HEK293 (cell line): Measurements from ENCODE around the gene IL11RA.

ENCODE experiments used
- CTCF ChIA-PET: fragments of 350-600 bp; formaldehyde crosslinking; extraction: SDS; loops from one replicate; lab custom pipeline; 2021; ENCODE audit warnings: antibody characterized with exemption; lab: Yijun Ruan, JAX
- POLR2A ChIA-PET: fragments of 300-600 bp; formaldehyde crosslinking; extraction: SDS; loops from one replicate; lab custom pipeline; 2020; ENCODE audit warnings: antibody characterized with exemption, inconsistent platforms; lab: Yijun Ruan, JAX
- H3K27ac ChIP-seq: fragments of 200-500 bp; sonication (Bioruptor generic); 2 replicates; pipeline ENCODE4 v1.5.1; 2014; ENCODE audit warnings: low read depth, low read length, control low read depth, inconsistent platforms; ENCODE audit errors: extremely low read depth
- H3K36me3 ChIP-seq, 2 experiments: fragments of 200-500 bp in 1 of 2; sonication (Bioruptor generic) in 1 of 2; 1 replicate in 1 of 2; 2 replicates in 1 of 2; pipeline ENCODE4 v1.5.1; 2014 to 2017; ENCODE audit warnings: inconsistent platforms in 2 of 2, low read length in 2 of 2; ENCODE audit not compliant: control insufficient read depth in 2 of 2, insufficient read depth in 1 of 2
- H3K4me1 ChIP-seq: fragments of 200-500 bp; sonication (Bioruptor generic); 2 replicates; pipeline ENCODE4 v1.5.1; 2014; ENCODE audit warnings: mild to moderate bottlenecking, low read length, inconsistent platforms; ENCODE audit not compliant: control insufficient read depth, insufficient read depth
- H3K4me3 ChIP-seq: 2 replicates; pipeline ENCODE4 v1.5.1; 2011; ENCODE audit warnings: low read depth, mild to moderate bottlenecking, control low read depth, low read length, moderate library complexity
- H3K9me3 ChIP-seq: fragments of 200-500 bp; sonication (Bioruptor generic); 2 replicates; pipeline ENCODE4 v1.5.1; 2014; ENCODE audit warnings: low read depth, low read length, inconsistent platforms; ENCODE audit not compliant: control insufficient read depth, insufficient read depth
- ATF2 ChIP-seq: fragments of 450-650 bp; formaldehyde crosslinking; IDR thresholded peaks from 2 replicates; pipeline ENCODE4 v1.5.1; 2016; ENCODE audit warnings: missing biosample characterization, missing genetic modification characterization, low read depth
- HOXC10 ChIP-seq: sonication (generic); formaldehyde crosslinking; IDR thresholded peaks from 2 replicates; pipeline ENCODE4 v1.8.1; 2023; ENCODE audit warnings: mild to moderate bottlenecking, missing genetic modification reagents
- OVOL3 ChIP-seq: fragments of 450-650 bp; formaldehyde crosslinking; IDR thresholded peaks from 2 replicates; pipeline ENCODE4 v1.5.1; 2016; ENCODE audit warnings: missing biosample characterization, missing genetic modification characterization
- SCRT1 ChIP-seq: fragments of 450-650 bp; formaldehyde crosslinking; IDR thresholded peaks from 2 replicates; pipeline ENCODE4 v1.5.1; 2016; ENCODE audit warnings: missing biosample characterization, missing genetic modification characterization, borderline replicate concordance
- ZBTB21 ChIP-seq: fragments of 450-650 bp; formaldehyde crosslinking; IDR thresholded peaks from 2 replicates; pipeline ENCODE4 v1.5.1; 2017; ENCODE audit warnings: missing biosample characterization, missing genetic modification characterization
- ZBTB49 ChIP-seq: fragments of 450-650 bp; formaldehyde crosslinking; IDR thresholded peaks from 2 replicates; pipeline ENCODE4 v1.5.1; 2016; ENCODE audit warnings: missing biosample characterization, missing genetic modification characterization, low read depth
- ZFP37 ChIP-seq: fragments of 450-650 bp; formaldehyde crosslinking; IDR thresholded peaks from 2 replicates; pipeline ENCODE4 v1.5.1; 2016; ENCODE audit warnings: missing biosample characterization, missing genetic modification characterization
- ZIC2 ChIP-seq: fragments of 450-650 bp; formaldehyde crosslinking; IDR thresholded peaks from 2 replicates; pipeline ENCODE4 v1.5.1; 2016; ENCODE audit warnings: missing biosample characterization, missing genetic modification characterization
- ZNF138 ChIP-seq: fragments of 450-650 bp; formaldehyde crosslinking; IDR thresholded peaks from 2 replicates; pipeline ENCODE4 v1.5.1; 2016; ENCODE audit warnings: missing biosample characterization, missing genetic modification characterization, borderline replicate concordance
- ZNF16 ChIP-seq: fragments of 450-650 bp; formaldehyde crosslinking; IDR thresholded peaks from 2 replicates; pipeline ENCODE4 v1.5.1; 2016; ENCODE audit warnings: low read depth, missing biosample characterization, missing genetic modification characterization
- ZNF18 ChIP-seq: fragments of 450-650 bp; formaldehyde crosslinking; IDR thresholded peaks from 2 replicates; pipeline ENCODE4 v1.5.1; 2016; ENCODE audit warnings: missing biosample characterization, missing genetic modification characterization
- ZNF184 ChIP-seq: fragments of 450-650 bp; IDR thresholded peaks from 2 replicates; pipeline ENCODE4 v1.5.1; 2018; ENCODE audit warnings: missing biosample characterization, mild to moderate bottlenecking, missing genetic modification characterization
- ZNF248 ChIP-seq: fragments of 450-650 bp; formaldehyde crosslinking; IDR thresholded peaks from 2 replicates; pipeline ENCODE4 v1.5.1; 2017; ENCODE audit warnings: missing biosample characterization, missing genetic modification characterization
- ZNF280D ChIP-seq: fragments of 450-650 bp; formaldehyde crosslinking; IDR thresholded peaks from 2 replicates; pipeline ENCODE4 v1.5.1; 2016; ENCODE audit warnings: missing biosample characterization, missing genetic modification characterization
- ZNF302 ChIP-seq: fragments of 450-650 bp; formaldehyde crosslinking; IDR thresholded peaks from 2 replicates; pipeline ENCODE4 v1.5.1; 2016; ENCODE audit warnings: missing biosample characterization, missing genetic modification characterization, low read depth
- ZNF423 ChIP-seq: fragments of 450-650 bp; formaldehyde crosslinking; IDR thresholded peaks from 2 replicates; pipeline ENCODE4 v1.5.1; 2016; ENCODE audit warnings: missing biosample characterization, missing genetic modification characterization
- ZNF449 ChIP-seq: fragments of 450-650 bp; formaldehyde crosslinking; IDR thresholded peaks from 2 replicates; pipeline ENCODE4 v1.5.1; 2017; ENCODE audit warnings: missing biosample characterization, mild to moderate bottlenecking, missing genetic modification characterization, moderate library complexity
- ZNF488 ChIP-seq: fragments of 450-650 bp; formaldehyde crosslinking; IDR thresholded peaks from 2 replicates; pipeline ENCODE4 v1.5.1; 2016; ENCODE audit warnings: missing biosample characterization, missing genetic modification characterization
- ZNF521 ChIP-seq: fragments of 450-650 bp; formaldehyde crosslinking; IDR thresholded peaks from 2 replicates; pipeline ENCODE4 v1.5.1; 2017; ENCODE audit warnings: missing biosample characterization, mild to moderate bottlenecking, missing genetic modification characterization
- ZNF624 ChIP-seq: fragments of 450-650 bp; formaldehyde crosslinking; IDR thresholded peaks from 2 replicates; pipeline ENCODE4 v1.5.1; 2017; ENCODE audit warnings: missing biosample characterization, missing genetic modification characterization
- ZNF777 ChIP-seq: fragments of 450-650 bp; formaldehyde crosslinking; IDR thresholded peaks from 2 replicates; pipeline ENCODE4 v1.5.1; 2017; ENCODE audit warnings: missing biosample characterization, missing genetic modification characterization, borderline replicate concordance

Gene IL11RA

GRCh38 chr9:34688329-34689115, 36.5 kb downstream of the IL11RA start:
- no peaks in the 10 kb centered on the region for H3K9me3 ChIP-seq
- H3K4me1 ChIP-seq = no peaks in the 10 kb centered on the region
- ChIA-PET CTCF (interaction anchor here (8.3 kb wide), 1 partner anchor 13 kb away, joined by 99 read pairs; no protein-coding TSS in a partner anchor), POLR2A (no interaction called here)
- no peaks in the 10 kb centered on the region for H3K36me3 ChIP-seq
- no peak overlapping the region for H3K4me3 ChIP-seq
- H3K27ac ChIP-seq = no peak overlapping the region
- TF ChIP-seq ZNF449 (tag by site-specific recombination) (no peak), ZNF18 (tag by site-specific recombination) (no peak), ZBTB21 (tag by site-specific recombination) (no peak), OVOL3 (tag by site-specific recombination) (no peak), ZNF423 (tag by site-specific recombination) (no peak), ZNF248 (no peak), ZNF16 (tag by site-specific recombination) (no peak), ZNF521 (tag by site-specific recombination) (no peak), ZNF302 (tag by site-specific recombination) (no peak), ZNF777 (tag by site-specific recombination) (no peak)

GRCh38 chr9:34689116-34689470, 37.1 kb downstream of the IL11RA start:
- Histone ChIP-seq H3K27ac (no peak overlapping the region), H3K4me3 (no peak overlapping the region), H3K9me3 (no peaks in the 10 kb centered on the region), H3K4me1 (no peaks in the 10 kb centered on the region), H3K36me3 (no peaks in the 10 kb centered on the region)
- ChIA-PET CTCF (interaction anchor here (8.3 kb wide), 1 partner anchor 13 kb away, joined by 99 read pairs; no protein-coding TSS in a partner anchor), POLR2A (no interaction called here)
- TF ChIP-seq ZNF184 (tag by site-specific recombination) (no peak), ZFP37 (tag by site-specific recombination) (no peak), ZNF624 (tag by site-specific recombination) (no peak), ATF2 (tag by site-specific recombination) (no peak), ZNF138 (no peak), ZNF488 (no peak), ZNF302 (tag by site-specific recombination) (no peak), ZBTB49 (tag by site-specific recombination) (no peak), ZIC2 (tag by site-specific recombination) (no peak), HOXC10 (no peak), ZNF280D (tag by site-specific recombination) (no peak), SCRT1 (tag by site-specific recombination) (no peak)
